ENCODE measurements around the gene TRPM5.

The TRPM5 gene

GRCh38 chr11:2471048-2471803 is 26.9 kb upstream of the TRPM5 start:
- DNase-seq (ENCODE audit: low read depth in 2 of 2) = no peak

- no peak for DNase-seq (ENCODE audit: low read depth in 2 of 2)
Observed at GRCh38 chr11:2470495-2470894, 26.2 kb upstream of the TRPM5 start.

GRCh38 chr11:2468363-2469235 is 24.3 kb upstream of the TRPM5 start:
- no peak for DNase-seq (ENCODE audit: low read depth in 2 of 2)

GRCh38 chr11:2467695-2468055 is 23.4 kb upstream of the TRPM5 start:
- DNase-seq (ENCODE audit: low read depth in 2 of 2) = no peak

GRCh38 chr11:2466869-2467694 is 22.8 kb upstream of the TRPM5 start:
- DNase-seq (ENCODE audit: low read depth in 2 of 2) = peak in 1 of 2 donors; percentile 30

GRCh38 chr11:2466069-2466801 is 21.9 kb upstream of the TRPM5 start:
- no peak for DNase-seq (ENCODE audit: low read depth in 2 of 2)

GRCh38 chr11:2465202-2466068 is 21.1 kb upstream of the TRPM5 start:
- DNase-seq (ENCODE audit: low read depth in 2 of 2) = no peak

- DNase-seq (ENCODE audit: low read depth in 2 of 2) = no peak
Observed at GRCh38 chr11:2464451-2465165, 20.3 kb upstream of the TRPM5 start.

GRCh38 chr11:2463766-2464277 is 19.5 kb upstream of the TRPM5 start:
- no peak for DNase-seq (ENCODE audit: low read depth in 2 of 2)

GRCh38 chr11:2462986-2463765 is 18.9 kb upstream of the TRPM5 start:
- DNase-seq (ENCODE audit: low read depth in 2 of 2) = no peak

- no peak for DNase-seq (ENCODE audit: low read depth in 2 of 2)
Observed at GRCh38 chr11:2462543-2462985, 18.2 kb upstream of the TRPM5 start.

- DNase-seq (ENCODE audit: low read depth in 2 of 2) = no peak
Observed at GRCh38 chr11:2461956-2462542, 17.7 kb upstream of the TRPM5 start.

GRCh38 chr11:2461253-2461955 is 17.1 kb upstream of the TRPM5 start:
- DNase-seq (ENCODE audit: low read depth in 2 of 2) = no peak

GRCh38 chr11:2460540-2461252 is 16.4 kb upstream of the TRPM5 start:
- DNase-seq (ENCODE audit: low read depth in 2 of 2) = no peak

GRCh38 chr11:2459796-2460531 is 15.7 kb upstream of the TRPM5 start:
- DNase-seq (ENCODE audit: low read depth in 2 of 2) = no peak

GRCh38 chr11:2459016-2459725 is 14.9 kb upstream of the TRPM5 start:
- no peak for DNase-seq (ENCODE audit: low read depth in 2 of 2)
